ENCODE results near the gene SLC39A9. TPM values are rescaled to one million over a fixed set of nuclear protein-coding genes. Genes with fewer than 3 reads are reported as not detected.

The SLC39A9 gene
- polyA plus RNA-seq, 2 of the 4 experiments (the other 2 are of a cell fraction), result 41.7 to 116 TPM

- TF ChIP-seq ZC3H11A (IDR thresholded peaks at IDR 0.05), result no peak
- TF ChIP-seq RNF2 (IDR thresholded peaks at IDR 0.05; ENCODE audit: borderline replicate concordance, low read depth), result no peak
- TF ChIP-seq CHD4 (IDR thresholded peaks at IDR 0.05; ENCODE audit: borderline replicate concordance), result no peak
- no peak for TF ChIP-seq ZNF302 (CRISPR knock-in tag; IDR thresholded peaks at IDR 0.05)
Measured at GRCh38 chr14:69368381-69368780, 30.1 kb upstream of the SLC39A9 start (continued).

- H3K4me3 ChIP-seq, result no peak overlapping the region
- no peak for ATAC-seq
- ChIA-PET CTCF (interaction anchor here (0.5 to 3.0 kb wide), 4 partner anchors 23 to 53 kb away, joined by 3 to 14 read pairs (median 3); no protein-coding TSS in a partner anchor), POLR2A (no interaction called here)
- TF ChIP-seq E2F6 (IDR thresholded peaks at IDR 0.05; ENCODE audit: borderline replicate concordance, low read depth), result no peak
- no peak for TF ChIP-seq CEBPB (IDR thresholded peaks at IDR 0.05)
- TF ChIP-seq BCL3 (IDR thresholded peaks at IDR 0.05), result no peak
- no peak for TF ChIP-seq TP53 (CRISPR knock-in tag; IDR thresholded peaks at IDR 0.05)
- no peak for TF ChIP-seq JUN (IDR thresholded peaks at IDR 0.05)
- TF ChIP-seq CBX8 (IDR thresholded peaks at IDR 0.05), result no peak
- TF ChIP-seq HOXB13 (CRISPR knock-in tag; IDR thresholded peaks at IDR 0.05; ENCODE audit: low read depth), result no peak
- no peak for TF ChIP-seq MAFK (IDR thresholded peaks at IDR 0.05; ENCODE audit: partially characterized antibody)
- TF ChIP-seq PBX3 (IDR thresholded peaks at IDR 0.05), result no peak
- no peaks in the 10 kb centered on the region; the same call in 2 of the 3 replicates for H3K9me3 ChIP-seq
- no peak overlapping the region for H3K4me2 ChIP-seq
- no peak for FAIRE-seq
- H3K4me1 ChIP-seq, result no peaks in the 10 kb centered on the region
- no peak overlapping the region for H3K27ac ChIP-seq
- WGBS (ENCODE audit: missing lambda C conversion rate), result 92% methylated on average over 5 of the region's 5 CpGs
- DNase-seq (ENCODE audit: low read depth in 1 of 2, low spot score in 1 of 2), result no peak
Measured at GRCh38 chr14:69370061-69370460, 28.4 kb upstream of the SLC39A9 start.

- Histone ChIP-seq H3K4me2 (no peak overlapping the region), H3K9me3 (peaks cover 4% of the 10 kb centered on the region; the same call in 1 of the 3 replicates), H3K4me1 (no peaks in the 10 kb centered on the region), H3K4me3 (no peak overlapping the region), H3K27ac (no peak overlapping the region)
- FAIRE-seq, result no peak
- POLR2A ChIA-PET, result no interaction called here
- ATAC-seq, result peak in 1 of 2 experiments; percentile 37; a peak in 3 of 6 replicates
- TF ChIP-seq MAFK (IDR thresholded peaks at IDR 0.05; ENCODE audit: partially characterized antibody) (no peak), SMC3 (IDR thresholded peaks at IDR 0.05) (no peak), POLR2AphosphoS2 (conservative IDR thresholded peaks at IDR 0.05; ENCODE audit: low read length) (no peak), ZNF302 (CRISPR knock-in tag; IDR thresholded peaks at IDR 0.05) (no peak), HOXA7 (CRISPR knock-in tag; IDR thresholded peaks at IDR 0.05) (no peak)
- CTCF ChIA-PET, result interaction anchor here (1.1 kb wide), 1 partner anchor 13 kb away, joined by 3 read pairs; no protein-coding TSS in a partner anchor
- 56% methylated on average over 3 of the region's 3 CpGs for WGBS (ENCODE audit: missing lambda C conversion rate)
- no peak for DNase-seq (ENCODE audit: low read depth in 1 of 2, low spot score in 1 of 2)
Measured at GRCh38 chr14:69372146-69372545, 26.3 kb upstream of the SLC39A9 start.

GRCh38 chr14:69373104-69373503 is 25.4 kb upstream of the SLC39A9 start:
- CTCF ChIA-PET, result no interaction called here
- no peak for FAIRE-seq

More at GRCh38 chr14:69373104-69373503, 25.4 kb upstream of the SLC39A9 start:
- DNase-seq (ENCODE audit: low read depth in 1 of 2, low spot score in 1 of 2) (no peak), ATAC-seq (no peak)
- H3K4me2 ChIP-seq, result no peak overlapping the region
- POLR2A ChIA-PET, result no interaction called here
- no peak overlapping the region for H3K4me3 ChIP-seq
- no peaks in the 10 kb centered on the region for H3K4me1 ChIP-seq
- H3K9me3 ChIP-seq, result peaks cover 4% of the 10 kb centered on the region; the same call in 1 of the 3 replicates
- 0% methylated on average over 1 of the region's 1 CpG for WGBS (ENCODE audit: missing lambda C conversion rate)
- TF ChIP-seq CBX2 (IDR thresholded peaks at IDR 0.05; ENCODE audit: borderline replicate concordance, low read depth), result no peak
- TF ChIP-seq SREBF2 (IDR thresholded peaks at IDR 0.05), result no peak
- TF ChIP-seq ZFP36 (IDR thresholded peaks at IDR 0.05; ENCODE audit: borderline replicate concordance, partially characterized antibody), result no peak
- TF ChIP-seq ESRRA (IDR thresholded peaks at IDR 0.05; ENCODE audit: borderline replicate concordance, low read length), result no peak
- no peak for TF ChIP-seq SMC3 (IDR thresholded peaks at IDR 0.05)
- H3K27ac ChIP-seq, result no peak overlapping the region
